Activated naive CD4-positive, alpha-beta T cell treated with Interleukin-2 at 50 U/mL for 16 hours (primary cell): ENCODE data around the gene GYG2.
"Not testable (repeated sequence)": the region's sequence is repeated elsewhere in the genome, so short reads cannot be mapped to it uniquely, and the experiment has no call there.

Source experiments
- DNase-seq: peaks from one replicate; pipeline ENCODE4 v3.0.0-alpha.2; 2020

Gene GYG2

GRCh38 chrX:2828344-2828958 lies at the start of gene GYG2:
Gene GYG2 (plus strand): TSS chrX:2828930. CDS start chrX:2830189, 1,259 bp downstream.
- DNase-seq = no peak

DNA sequence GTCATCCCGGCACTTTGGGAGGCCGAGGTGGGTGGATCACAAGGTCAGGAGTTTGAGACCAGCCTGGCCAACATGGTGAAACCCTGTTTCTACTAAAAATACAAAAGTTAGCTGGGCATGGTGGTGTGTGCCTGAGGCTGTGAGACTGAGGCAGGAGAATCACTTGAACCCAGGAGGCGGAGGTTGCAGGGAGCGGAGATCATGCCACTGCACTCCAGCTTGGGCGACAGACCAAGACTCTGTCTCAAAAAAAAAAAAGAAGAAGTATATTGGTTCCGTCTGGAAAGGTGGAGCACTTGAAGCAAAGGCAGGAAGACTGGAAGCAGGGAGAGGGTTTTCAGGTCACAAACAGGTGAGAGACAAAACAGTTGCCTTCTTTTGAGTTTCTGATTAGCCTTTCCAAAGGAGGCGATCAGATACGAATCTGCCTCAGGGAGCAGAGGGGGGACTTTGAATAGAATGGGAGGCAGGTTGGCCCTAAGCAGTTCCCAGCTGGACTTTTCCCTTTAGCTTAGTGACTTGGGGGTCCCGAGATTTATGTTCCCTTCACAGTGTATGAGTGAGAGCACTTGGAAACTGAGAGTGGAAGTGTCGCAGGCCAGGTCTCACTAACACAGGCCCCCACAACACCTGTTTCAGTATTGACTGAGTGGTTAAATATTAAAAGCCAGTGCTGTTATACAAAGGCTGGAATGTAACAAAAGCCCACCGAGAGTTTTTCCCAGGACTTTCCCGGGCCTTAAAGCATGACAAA lies 48.1 kb upstream of the GYG2 start:
- DNase-seq = not testable (repeated sequence)

GRCh38 chrX:2781226-2781571 lies 47.5 kb upstream of the GYG2 start:
- no peak for DNase-seq

DNA sequence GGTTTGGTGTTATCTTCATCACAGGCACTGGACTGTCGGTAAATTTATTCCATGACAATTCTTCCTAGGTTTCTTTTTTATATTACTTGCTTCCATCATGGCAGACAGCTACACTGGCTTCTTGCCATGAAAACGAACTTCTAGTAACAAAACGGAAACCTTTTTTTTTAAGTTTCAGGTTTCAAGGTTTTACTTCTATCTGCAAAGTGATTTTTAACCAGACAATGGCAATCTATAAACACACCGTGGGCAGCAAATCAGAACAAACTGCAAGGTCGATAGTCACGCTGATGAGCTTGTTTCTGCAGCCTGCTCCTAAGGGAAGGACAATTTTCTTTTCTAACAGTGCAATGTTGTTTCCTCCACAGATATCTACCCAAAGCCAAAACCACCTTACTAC lies 47.0 kb upstream of the GYG2 start:
- no peak for DNase-seq

DNA sequence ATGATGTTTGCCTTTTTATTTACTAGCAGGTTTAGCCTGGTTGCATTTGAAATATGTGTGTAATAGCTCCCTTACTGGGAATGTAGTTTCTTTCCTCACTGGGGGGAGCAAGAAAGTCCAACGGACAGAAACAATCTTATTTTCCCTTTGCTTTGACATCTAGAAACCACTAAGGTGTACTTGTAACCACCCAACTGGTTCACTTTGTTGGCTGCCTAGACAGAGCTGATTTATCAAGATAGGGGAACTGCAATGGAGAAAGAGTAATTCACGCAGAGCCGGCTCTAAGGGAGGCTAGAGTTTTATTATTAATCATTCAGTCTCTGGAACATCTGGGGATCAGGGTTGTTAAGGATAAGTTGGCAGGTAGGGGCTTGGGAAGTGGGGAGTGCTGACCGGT lies 46.6 kb upstream of the GYG2 start:
- no peak for DNase-seq

DNA sequence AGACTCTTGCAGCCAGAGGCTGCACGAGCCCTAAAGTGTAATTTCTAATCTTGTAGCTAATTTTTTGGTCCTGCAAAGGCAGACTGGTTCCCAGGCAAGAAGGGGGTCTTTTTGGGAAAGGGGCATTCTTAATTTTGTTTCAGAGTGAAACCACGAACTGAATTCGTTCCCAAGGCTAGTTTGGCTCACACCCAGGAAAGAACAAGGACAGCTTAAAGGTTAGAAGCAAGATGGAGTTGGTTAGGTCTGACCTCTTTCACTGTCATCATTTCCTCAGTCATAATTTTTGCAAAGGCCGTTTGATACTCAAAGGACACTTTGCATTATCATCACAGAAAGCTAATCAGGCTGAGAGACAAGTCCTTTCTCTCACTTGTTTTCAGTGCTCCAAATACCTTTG lies 46.0 kb upstream of the GYG2 start:
- DNase-seq = no peak

DNA sequence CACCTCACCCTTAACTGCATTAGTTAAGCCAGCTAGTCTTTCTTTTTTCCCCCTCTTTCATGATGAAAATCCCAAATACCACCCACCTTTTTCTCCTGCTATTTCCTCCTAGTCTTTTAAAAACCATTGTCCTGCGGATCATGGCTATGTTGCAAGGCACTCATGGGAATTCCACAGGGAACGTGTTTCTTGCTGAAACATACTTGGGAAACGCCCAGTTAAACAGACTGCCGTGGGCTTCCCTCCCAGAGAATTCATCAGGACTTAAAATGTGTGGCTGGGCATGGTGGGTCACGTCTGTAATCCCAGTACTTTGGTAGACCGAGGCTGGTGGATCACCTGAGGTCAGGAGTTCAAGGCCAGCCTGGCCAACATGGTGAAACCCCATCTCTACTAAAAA lies 44.7 kb upstream of the GYG2 start:
- no peak for DNase-seq

- no peak for DNase-seq
These were observed 43.2 kb upstream of the GYG2 start for GRCh38 chrX:2785538-2785937.

DNA sequence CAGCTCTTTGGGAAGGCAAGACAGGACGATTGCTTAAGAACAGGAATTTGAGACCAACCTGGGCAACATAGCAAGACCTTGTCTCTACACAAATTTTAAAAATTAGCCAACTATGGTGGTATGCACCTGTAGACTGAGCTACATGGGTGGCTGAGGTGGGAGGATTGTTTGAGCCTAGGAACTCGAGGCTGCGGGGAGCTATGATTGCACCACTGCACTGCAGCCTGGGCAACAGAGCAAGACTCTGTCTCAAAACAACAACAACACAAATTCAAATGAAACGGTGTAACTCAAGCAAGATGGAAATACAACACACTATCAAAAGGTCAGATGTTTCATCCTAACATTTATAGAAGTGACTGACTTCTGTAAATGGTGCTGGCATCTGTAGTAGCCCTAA lies 39.8 kb upstream of the GYG2 start:
- no peak for DNase-seq

- DNase-seq = no peak
These were observed 39.2 kb upstream of the GYG2 start for GRCh38 chrX:2789569-2789968.

DNA sequence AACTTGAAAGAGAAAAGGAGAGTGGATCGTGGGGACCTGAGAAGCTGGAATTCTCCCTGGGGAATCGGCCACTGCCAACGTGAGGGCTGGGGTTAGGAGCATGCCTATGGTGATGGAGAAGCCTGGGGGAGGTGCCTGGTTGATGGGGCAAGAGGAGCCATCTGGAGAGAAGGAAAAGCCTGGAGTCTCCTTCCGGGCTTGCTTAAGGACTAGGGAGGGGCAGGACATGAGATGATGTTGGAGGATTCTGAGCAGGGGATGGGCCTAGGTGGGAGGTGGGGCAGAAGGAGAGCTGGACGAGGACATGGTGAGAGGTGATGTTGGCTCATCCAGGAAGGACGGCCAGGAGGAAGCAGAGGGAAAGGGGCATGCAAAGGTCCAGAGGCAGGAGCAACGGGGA lies 35.0 kb upstream of the GYG2 start:
- no peak for DNase-seq

- DNase-seq = no peak
These were observed 34.4 kb upstream of the GYG2 start for GRCh38 chrX:2794336-2794735.

DNA sequence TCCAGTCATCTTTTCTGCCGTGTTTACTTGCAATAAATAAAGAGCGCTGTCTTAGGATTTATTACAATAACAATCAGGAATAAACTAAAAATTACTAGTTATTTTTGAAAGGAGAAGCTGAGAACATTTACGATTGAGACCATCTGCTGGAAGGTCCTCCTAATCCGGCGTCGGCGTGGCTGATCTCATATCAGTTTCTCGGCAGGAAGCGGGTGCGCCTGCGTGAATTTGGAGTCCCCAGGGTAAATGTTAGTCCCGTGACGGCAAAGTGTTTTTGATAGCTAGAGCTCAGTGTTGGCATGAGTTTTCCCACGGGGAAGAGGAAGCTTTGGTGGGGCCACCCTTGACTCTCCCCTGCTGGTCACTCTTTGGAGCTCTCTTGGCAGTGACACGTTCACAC lies 31.9 kb upstream of the GYG2 start:
- DNase-seq = not testable (repeated sequence)

- no peak for DNase-seq
These were observed 29.4 kb upstream of the GYG2 start for GRCh38 chrX:2799369-2799768.

DNA sequence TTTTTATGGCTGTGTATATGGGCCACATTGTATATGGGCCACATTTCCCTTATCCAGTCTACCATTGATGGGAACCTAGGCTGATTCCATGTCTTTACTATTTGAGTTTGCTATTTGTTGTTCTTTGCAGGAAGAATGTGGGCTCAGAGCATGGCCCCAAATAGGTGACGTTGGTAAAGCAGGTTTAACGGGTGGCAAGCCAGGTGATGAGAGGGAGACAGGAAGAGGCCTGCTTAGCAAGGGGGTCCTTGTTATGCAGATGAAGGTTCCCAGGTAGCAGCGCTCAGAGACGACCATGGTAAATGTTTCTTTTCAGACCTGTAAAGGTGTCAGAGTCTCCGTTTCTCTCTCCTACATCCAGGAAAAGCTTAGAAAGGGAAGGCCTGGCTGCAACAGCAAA lies 28.8 kb upstream of the GYG2 start:
- DNase-seq = not testable (repeated sequence)

- DNase-seq = no peak
These were observed 27.5 kb upstream of the GYG2 start for GRCh38 chrX:2801223-2801622.

GRCh38 chrX:2802376-2803090 lies 26.2 kb upstream of the GYG2 start:
- not testable (repeated sequence) for DNase-seq

DNA sequence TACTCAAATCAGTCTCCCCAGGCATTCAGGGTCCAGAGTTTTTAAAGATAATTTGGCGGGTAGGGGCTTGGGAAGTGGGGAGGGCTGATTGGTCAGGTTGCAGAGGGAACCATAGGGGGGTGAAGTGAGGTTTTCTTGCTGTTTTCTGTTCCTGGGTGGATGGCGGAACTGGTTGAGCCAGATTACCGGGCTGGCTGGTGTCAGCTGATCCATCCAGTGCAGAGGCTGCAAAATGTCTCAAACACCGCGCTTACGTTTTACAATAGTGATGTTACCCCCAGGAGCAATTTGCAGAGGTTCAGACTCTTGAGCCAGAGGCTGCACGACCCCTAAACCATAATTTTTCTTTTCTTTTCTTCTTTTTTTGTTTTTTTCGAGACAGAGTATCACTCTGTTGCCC lies 25.2 kb upstream of the GYG2 start:
- DNase-seq = not testable (repeated sequence)

GRCh38 chrX:2804106-2804843 lies 24.5 kb upstream of the GYG2 start:
- DNase-seq = not testable (repeated sequence)

DNA sequence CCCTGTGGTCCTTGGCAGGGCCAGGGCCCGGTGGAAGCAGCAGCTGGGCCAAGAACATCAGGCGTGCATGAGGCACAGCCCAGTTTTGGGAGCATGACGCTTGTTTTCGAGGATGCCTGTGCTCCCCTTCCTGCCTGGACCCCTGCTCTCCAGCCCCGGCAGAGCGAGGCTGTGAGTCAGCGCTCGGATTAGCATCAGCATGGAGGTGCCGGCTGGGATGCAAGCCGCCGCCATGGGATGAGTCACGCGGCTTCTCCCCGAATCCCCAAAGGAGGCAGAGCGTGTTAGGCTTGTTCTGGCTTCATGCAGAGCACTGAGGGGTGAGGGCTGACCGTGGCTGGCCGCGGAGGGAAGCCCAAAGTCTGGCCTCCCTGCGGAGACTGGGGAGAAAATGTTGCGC lies 23.9 kb upstream of the GYG2 start:
- DNase-seq = not testable (repeated sequence)

- no peak for DNase-seq
These were observed 17.5 kb upstream of the GYG2 start for GRCh38 chrX:2811271-2811670.

GRCh38 chrX:2812161-2812907 lies 16.4 kb upstream of the GYG2 start:
- peak; percentile 29 for DNase-seq

DNA sequence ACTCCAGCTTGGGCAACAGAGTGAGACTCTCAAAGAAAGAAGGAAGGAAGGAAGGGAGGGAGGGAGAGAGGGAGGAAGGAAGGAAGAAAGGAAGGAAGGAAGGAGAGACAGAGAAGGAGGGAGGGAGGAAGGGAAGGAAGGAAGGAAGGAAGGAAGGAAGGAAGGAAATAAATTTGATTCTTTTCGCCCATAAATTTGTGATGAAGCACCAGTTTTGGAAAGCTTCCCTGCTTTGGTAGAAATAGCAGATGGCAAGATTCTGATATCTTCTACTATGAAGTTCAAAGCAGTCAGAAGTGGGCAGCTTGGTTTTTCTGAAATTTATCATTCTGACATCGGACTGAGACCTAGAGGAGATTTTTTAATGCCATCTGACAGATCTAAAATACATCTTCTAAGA lies 11.7 kb upstream of the GYG2 start:
- DNase-seq = no peak
